ENCODE data around the gene GPLD1.
"Not testable (repeated sequence)": the region's sequence is repeated elsewhere in the genome, so short reads cannot be mapped to it uniquely, and the experiment has no call there.

Gene GPLD1

DNA sequence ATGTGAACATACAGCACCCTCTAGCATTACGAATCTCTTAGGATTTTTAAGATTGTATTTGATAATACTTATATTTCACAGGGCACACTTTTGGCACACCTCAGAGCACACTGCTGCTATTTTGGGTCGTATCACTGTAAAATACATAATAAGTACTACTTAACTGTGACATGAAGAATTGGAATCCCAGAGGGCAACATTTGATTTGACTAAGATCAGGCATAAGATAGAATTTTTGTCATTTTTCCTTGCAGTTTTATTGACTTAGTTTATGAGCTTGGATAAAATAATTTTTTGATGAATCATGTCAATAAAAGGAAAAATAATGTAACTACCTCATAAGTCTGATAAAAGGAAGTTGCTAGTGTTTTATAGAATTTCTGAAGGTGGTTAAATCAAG lies 64.3 kb downstream of the GPLD1 start:
- no peak for DNase-seq (ENCODE audit: low read depth in 1 of 2, low spot score in 1 of 2)

DNA sequence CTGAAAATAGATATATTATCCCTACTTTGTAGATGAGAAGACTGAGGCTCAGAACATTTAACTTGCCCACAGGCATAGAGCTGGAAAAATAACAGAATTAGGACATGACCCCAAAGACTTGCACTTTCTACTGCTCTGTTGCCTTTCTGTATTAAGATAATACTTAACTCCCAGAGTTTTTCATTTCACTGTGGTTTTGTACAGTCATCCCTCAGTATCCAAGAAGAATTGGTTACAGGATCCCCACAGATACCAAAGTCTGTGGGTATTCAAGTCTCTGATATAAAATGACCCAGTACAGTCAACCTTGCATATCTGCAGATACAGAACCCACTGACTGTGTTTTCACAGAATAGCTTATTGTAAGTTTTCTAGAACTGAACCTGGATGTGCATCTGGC lies 69.9 kb downstream of the GPLD1 start:
- no peak for DNase-seq (ENCODE audit: low read depth in 1 of 2, low spot score in 1 of 2)

DNA sequence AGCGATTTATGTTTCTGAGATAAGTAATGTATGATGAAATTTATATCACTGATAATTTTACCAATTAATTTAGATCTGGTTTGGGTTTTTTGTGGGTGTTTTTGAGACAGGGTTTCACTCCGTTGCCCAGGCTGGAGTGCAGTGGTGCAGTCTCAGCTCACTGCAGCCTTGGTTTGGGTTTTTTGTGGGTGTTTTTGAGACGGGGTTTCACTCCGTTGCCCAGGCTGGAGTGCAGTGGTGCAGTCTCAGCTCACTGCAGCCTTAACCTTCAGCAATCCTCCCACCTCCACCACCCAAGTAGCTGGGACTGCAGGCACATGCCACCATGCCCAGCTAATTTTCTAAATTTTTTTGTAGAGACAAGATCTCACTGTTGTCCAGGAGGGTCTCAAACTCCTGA lies 73.6 kb downstream of the GPLD1 start:
- DNase-seq (ENCODE audit: low read depth in 1 of 2, low spot score in 1 of 2), result no peak

DNA sequence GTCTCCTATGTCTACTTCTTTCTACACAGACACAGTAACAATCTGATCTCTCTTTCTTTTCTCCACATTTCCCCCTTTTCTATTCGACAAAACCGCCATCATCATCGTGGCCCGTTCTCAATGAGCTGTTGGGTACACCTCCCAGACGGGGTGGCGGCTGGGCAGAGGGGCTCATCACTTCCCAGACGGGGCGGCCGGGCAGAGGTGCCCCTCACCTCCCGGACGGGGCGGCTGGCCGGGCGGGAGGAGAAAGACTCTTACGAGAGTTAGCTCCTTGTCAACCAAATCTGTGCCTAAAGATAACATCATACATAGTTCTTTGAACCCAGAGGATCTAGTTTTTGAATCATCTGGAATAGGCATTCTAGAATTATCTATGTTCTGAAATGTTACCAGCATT lies 74.8 kb downstream of the GPLD1 start:
- not testable (repeated sequence) for DNase-seq (ENCODE audit: low read depth in 1 of 2, low spot score in 1 of 2)

DNA sequence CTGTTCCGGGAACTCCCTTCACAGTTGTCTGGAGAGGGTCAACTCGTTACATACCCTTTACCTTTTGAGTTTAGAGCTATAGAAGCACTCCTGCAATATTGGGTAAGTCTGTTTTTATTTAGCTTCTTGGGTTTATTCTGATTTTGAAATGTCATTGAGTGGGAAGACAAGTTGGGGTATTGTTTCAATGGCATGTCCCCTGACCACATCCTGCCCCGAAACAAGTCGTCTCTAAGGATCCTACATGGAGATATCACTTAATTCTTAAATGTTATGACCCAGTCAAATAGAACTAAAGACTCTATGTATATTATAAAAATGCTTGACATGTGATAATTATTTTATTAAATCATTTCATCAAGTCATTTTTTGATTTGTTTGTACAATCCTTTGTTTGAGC lies 77.1 kb downstream of the GPLD1 start:
- no peak for DNase-seq (ENCODE audit: low read depth in 1 of 2, low spot score in 1 of 2)

DNA sequence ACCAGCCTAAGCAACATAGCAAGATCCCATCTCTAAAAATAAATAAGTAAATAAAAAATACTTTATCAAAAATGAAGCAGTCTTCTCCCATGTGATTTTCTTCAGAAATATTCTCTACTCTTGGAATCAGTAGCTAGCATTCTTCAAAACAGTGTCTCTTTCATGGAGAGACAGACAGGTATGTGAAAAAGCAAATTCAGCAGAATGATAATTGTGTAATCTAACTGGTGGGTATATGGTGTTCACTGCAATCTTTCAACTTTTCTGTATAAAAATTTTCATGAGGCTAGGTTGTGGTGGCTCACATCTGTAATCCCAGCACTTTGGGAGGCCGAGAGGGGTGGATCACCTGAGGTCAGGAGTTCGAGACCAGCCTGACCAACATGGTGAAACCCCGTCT lies 78.8 kb downstream of the GPLD1 start:
- no peak for DNase-seq (ENCODE audit: low read depth in 1 of 2, low spot score in 1 of 2)

DNA sequence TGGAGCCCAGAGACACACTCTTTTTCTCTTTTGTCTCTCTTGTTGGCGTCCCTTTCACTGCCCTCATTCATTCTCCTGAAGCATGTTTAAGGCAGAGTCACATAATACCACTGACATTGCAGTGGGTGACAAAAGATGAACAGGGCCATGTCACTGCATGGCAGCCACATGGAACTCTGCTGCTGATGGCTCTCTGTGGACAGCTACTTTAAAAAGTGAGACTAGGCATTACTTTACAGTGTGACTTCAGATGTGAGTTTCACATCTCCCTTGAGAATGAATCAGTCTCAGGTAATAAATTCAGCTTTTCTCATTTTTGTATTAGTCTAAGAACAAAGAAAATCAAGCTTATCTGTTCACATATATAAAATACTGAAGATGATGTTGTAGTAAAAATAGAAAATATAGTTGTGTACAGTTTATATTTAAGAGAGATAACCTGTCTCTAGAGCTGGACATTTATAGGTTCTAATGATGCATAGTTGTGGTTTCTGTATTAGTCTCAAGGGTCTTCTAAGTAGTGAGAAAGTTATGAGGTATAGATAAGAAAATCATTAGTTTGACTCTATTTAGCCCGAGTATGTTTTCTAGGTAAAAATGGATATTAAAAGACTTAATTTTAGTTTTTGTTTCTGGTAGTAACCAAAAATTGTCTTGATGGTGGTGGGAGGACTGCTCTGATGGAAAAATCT lies 80.5 kb downstream of the GPLD1 start:
- no peak for DNase-seq (ENCODE audit: low read depth in 1 of 2, low spot score in 1 of 2)

DNA sequence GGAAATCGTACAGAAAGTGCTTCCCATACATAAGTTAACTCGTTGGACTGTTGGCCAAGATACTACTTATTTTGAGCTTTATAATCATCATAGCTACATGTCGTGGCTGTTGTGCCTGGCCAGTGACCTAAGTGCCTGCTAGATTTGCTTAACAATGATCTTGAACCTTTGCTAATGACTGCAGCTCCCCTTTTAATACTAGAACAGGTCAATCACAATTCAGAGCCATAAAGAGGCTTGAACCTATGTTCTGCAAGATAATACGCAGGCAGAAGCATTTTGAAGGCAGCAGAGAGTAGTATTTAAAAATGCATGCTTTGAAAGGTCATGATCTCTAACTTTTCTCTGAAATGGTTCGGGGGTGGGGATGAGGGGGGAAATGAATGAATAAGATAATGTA lies 84.1 kb downstream of the GPLD1 start:
- no peak for DNase-seq (ENCODE audit: low read depth in 1 of 2, low spot score in 1 of 2)

DNA sequence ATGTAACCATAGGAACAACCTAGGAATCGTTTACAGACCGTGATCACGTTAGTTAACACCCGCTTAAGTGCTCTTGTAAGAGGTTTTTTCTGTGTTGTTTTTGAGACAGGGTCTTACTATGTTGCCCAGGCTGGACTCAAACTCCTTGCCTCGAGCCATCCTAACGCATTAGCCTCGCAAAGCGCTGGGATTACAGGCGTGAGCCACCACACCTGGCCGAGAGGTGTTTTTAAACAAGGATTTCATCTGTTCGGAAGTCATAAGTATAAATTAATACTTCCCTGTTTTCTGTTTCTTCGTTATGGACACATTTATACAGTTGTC lies 85.9 kb downstream of the GPLD1 start:
- DNase-seq (ENCODE audit: low read depth in 1 of 2, low spot score in 1 of 2), result no peak

DNA sequence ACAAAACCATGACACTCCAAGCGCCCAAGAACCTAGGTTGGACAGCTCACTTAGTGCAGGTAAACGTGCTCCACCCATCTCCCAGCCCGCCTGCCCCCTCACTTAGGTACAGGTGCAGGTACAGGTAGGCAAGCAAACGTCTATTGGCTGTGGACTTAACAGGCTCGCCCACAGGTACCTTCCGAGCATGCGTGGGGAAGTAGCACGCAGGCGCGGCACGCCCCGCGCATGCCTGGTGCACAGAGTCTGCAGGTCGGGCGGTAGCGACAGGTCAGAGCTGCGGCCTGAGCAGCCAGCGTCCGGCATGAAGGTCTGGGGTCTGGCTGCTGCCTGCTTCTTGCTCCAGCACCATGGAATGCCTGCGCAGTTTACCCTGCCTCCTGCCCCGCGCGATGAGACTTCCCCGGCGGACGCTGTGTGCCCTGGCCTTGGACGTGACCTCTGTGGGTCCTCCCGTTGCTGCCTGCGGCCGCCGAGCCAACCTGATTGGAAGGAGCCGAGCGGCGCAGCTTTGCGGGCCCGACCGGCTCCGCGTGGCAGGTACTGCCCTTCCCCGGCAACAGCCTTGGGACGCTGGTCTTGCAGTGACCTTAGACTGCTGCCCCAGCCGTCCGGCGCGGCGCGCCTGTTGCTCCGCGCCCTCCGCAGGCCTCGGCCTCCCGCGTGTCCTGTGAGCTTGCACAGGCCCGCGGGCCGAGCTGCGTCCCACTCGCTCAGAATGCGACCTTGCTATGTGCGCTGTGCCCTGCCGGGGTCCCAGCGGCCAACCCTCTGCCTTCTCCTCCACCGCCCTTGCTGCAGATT lies 86.5 kb downstream of the GPLD1 start, which contains the start of gene MRS2:
TSS of gene MRS2 (plus strand) at position 240 of the 804 bp plus-strand sequence. CDS start at position 351, 111 bp downstream.
- peak; percentile 53 to 65 for DNase-seq (ENCODE audit: low read depth in 1 of 2, low spot score in 1 of 2)

DNA sequence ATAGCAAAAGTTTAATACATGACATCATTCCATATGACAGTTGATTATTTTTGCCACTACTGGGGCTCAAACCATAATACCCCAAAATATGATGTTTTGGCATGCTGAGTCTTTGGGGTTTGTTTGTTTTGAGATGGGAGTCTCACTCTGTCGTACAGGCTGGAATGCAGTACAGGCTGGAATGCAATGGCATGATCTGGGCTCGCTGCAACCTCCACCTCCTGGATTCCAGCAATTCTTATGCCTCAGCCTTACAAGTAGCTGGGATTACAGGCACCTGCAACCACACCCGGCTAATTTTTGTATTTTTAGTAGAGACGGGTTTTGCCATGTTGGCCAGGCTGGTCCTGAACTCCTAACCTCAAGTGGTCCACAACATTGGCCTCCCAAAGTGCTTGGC lies 87.9 kb downstream of the GPLD1 start:
- DNase-seq (ENCODE audit: low read depth in 1 of 2, low spot score in 1 of 2), result no peak

DNA sequence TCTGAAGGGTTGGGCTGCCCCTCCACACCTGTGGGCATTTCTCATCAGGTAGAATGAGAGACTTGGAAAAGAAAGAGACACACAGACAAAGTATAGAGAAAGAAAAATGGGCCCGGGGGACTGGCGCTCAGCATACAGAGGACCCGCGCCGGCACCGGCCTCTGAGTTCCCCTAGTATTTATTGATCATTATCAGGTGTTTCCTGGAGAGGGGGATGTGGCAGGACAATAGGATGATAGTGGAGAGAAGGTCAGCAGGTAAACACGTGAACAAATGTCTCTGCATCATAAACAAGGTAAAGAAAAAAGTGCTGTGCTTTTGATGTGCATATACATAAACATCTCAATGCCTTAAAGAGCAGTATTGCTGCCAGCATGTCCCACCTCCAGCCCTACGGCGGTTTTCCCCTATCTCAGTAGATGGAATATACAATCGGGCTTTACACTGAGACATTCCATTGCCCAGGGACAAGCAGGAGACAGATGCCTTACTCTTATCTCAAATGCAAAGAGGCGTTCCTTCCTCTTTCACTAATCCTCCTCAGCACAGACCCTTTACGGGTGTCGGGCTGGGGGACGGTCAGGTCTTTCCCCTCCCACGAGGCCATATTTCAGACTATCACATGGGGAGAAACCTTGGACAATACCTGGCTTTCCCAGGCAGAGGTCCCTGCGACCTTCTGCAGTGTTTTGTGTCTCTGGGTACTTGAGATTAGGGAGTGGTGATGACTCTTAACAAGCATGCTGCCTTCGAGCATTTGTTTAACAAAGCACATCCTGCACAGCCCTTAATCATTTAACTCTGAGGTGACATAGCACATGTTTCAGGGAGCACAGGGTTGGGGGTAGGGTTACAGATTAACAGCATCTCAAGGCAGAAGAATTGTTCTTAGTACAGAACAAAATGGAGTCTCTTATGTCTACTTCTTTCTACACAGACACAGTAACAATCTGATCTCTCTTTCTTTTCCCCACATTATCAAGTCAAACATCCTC lies 89.0 kb downstream of the GPLD1 start:
- not testable (repeated sequence) for DNase-seq (ENCODE audit: low read depth in 1 of 2, low spot score in 1 of 2)

DNA sequence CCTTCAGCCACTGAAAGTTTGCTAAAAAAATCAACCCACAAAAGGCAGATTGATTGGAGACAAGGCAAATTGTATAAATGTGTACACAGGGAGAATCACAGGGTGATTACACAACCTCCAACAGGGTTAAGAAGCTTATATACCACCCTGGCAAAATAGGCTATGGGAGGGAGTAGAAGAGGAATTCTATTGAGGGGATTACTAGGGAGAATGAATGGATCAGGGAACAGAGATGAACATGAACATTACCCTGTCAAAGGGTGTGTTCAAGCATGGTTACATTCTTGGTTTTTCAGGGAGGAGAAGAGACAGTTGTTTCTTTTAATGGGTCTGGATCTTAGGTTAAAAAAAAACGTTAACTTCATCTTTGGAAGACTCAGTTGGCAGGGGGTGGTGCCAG lies 91.7 kb downstream of the GPLD1 start:
- no peak for DNase-seq (ENCODE audit: low read depth in 1 of 2, low spot score in 1 of 2)

DNA sequence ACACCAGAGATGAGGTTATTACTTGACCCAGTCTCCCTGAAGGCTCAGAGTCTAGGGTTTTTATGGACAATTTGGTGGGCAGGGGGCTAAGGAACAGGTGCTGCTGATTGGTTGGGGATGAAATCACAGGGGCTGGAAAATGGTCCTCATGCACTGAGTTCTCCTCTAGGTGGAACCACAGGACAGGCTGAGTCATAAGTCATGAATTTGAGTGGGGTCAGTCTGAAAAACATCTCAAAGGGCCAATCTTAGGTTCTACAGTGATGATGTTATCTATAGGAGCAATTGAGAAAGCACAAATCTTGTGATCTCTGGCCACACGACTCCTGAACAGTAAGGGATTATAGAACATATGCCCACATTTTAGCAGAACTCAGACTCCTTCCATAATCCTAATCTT lies 92.6 kb downstream of the GPLD1 start:
- no peak for DNase-seq (ENCODE audit: low read depth in 1 of 2, low spot score in 1 of 2)

DNA sequence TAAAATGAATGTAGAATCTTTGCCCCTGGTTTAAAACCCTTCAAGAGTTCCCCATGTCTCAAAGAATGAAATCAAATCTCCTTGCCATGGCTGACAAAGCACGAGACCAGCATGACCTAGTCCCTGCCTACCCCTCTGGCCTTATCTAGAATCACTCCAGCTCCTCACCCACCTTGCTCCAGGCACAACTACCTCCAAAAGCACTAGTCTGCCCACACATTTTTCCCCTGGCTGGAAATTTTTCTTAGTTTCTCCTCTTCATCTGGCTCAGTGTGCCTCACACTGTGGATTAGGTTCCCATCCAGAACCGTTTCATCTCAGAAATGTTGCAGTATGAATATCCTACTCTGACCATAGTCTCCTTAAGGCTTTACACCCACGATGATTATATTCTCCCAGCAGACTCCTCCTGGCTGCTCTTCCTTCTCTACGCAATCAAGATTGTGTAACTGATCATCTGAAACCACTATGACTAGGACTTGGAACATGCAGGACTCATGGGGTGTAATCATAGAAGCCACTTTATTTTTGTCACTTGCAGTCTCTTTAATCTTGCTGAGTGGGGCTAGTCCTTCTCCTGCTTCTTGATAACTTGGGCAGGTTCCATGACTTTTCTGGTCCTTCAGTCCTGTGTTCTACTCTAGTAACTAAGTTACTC lies 94.5 kb downstream of the GPLD1 start:
- DNase-seq (ENCODE audit: low read depth in 1 of 2, low spot score in 1 of 2), result no peak

DNA sequence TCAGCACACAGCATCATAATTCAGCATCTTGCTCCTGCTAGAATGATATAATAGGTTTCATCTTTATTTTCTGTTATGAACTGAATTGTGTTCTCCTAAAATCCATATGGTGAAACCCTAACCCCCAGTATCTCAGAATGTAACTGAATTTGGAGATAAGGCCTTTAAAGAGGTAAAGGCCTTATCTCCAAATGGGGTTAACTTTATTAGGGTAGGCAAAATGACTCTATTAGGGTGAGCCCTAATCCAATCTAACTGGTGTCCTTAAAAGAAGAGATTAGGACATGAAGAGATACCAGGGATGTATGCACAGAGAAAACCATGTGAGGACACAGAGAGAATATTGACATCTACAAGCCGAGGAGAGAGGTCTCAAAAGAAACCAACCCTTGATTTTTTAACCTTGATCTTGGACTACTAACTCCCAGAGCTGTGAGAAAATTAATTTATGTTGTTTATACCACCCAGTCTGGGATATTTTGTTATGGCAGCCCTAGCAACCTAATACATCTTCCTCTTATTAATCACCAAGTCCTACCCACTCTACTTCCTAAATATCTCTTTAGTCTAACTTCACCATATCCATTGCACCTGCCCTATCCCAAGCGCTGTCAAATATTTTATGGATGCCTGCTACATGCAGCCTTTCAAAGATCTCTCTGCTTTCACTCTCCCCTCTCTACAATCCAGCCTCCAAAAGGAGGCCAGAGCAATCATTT lies 95.2 kb downstream of the GPLD1 start:
- DNase-seq (ENCODE audit: low read depth in 1 of 2, low spot score in 1 of 2), result no peak

DNA sequence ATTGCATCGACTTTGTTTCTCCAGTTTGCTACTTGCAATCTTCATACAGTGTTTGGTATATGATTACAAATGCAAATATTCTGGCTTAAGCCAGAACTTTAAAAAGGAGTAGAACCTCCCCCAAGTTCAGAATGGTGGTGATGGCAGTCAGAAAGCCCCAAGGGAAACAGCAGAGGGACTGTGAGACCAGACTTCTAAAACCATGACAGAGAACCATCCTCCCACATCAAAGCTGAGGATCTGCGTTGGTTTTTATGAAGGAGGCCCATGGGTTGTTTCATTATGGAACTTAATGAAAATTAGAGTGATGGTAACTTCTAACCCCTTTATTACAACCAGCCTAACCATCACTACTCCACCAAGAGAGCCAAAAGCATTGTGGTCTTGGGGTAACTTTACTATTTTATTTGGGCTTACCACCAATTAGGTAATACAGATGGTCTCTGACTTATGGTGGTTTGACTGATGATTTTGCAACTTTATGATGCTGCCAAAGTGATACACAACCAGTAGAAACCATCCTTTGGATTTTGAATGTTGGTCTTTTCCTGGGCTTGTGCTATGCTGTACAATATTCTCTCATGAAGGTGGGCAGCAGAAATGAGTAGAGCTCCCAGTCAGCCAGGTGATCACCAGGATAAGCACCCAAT lies 97.5 kb downstream of the GPLD1 start:
- no peak for DNase-seq (ENCODE audit: low read depth in 1 of 2, low spot score in 1 of 2)

DNA sequence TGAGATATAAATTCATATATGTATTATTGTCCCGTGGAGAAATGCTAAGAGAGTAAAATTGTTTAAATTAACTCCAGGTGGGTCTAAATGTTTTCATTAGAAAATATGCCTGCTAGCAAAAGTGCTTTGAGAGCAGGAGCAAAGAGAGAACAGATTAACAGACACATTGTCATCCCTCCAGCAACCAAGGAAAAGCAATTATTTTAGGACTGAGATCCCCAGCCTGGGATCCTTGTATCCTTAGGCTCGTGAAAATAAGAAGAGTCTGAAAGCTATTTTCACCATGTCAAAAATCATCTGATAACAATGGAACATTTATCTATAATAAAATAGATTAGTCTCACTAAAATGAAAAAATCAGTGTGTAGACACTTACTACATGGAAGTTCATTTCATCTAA lies 98.2 kb downstream of the GPLD1 start:
- DNase-seq (ENCODE audit: low read depth in 1 of 2, low spot score in 1 of 2), result no peak

DNA sequence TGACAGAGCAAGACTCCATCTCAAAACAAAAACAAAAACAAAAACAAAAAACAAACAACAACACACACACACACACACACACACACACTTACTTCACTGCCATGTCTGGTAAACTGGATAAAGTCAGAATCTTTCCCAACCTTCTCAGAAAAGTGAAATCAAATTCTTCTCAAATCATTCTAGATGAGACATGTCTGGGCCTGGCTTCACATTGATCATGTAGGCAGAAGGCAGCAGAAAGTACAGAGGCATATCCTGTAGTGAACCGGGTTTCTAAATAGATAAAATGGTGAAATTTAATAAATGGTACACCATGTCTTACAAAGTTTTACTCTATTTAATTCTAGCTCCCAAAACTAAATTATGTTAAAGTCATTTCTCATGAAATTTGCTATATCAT lies 101.6 kb downstream of the GPLD1 start:
- no peak for DNase-seq (ENCODE audit: low read depth in 1 of 2, low spot score in 1 of 2)

Data from activated T-helper 1 cell treated with anti-CD3 and anti-CD28 coated beads, Interleukin-2, amount 50 U/mL, for 16 hours (primary cell).